ENCODE results near the gene SMARCA4.
"Not testable (repeated sequence)": the region's sequence is repeated elsewhere in the genome, so short reads cannot be mapped to it uniquely, and the experiment has no call there.

Gene SMARCA4

DNA sequence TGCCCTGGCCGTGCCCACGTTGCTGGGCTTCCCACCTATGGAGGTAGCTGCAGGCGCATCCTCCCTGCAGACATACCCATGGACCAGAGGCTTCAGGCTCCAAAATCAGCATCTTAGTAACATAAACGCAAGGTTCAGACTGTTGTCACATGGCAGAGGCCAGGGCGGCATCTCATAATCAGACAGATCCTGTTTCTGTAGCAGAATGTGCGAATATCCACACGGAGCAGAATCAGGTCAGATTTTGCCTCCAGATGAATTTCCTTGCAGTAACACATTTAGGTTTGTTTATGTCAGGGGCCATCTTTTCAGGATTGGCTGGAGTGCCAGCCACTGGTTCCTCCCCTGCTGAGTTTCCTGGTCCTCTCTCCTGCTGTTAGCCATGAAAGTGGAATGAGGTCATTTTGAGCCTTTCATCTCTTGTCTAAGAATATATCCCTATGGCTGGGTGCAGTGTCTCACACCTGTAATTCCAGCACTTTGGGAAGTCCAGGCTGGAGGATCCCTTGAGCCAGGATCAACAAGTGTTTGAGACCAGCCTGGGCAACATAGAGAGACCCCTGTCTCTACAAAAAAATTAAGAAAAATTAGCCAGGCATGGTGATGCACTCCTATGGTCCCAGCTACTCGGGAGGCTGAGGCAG is 20.5 kb downstream of the SMARCA4 start:
- no peak for DNase-seq

DNA sequence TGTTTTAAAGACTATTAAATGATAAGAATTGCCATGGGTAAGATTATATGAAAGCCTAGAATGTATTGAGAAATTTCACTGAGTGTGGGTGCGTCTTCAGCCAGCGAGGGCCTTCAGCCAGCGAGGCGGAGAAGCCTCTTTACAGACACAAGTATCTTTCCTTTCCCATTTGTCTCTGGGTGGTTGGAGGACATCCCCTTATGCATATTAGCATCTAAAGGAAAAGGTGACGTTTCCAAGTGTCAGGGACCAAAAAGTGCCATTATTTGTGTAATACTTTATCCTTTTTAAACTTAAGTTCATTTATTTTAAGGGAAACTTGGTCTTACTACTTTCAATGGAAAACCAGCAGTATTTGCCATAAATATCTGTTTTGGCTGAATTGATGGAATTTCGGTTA is 22.2 kb downstream of the SMARCA4 start:
- no peak for DNase-seq

DNA sequence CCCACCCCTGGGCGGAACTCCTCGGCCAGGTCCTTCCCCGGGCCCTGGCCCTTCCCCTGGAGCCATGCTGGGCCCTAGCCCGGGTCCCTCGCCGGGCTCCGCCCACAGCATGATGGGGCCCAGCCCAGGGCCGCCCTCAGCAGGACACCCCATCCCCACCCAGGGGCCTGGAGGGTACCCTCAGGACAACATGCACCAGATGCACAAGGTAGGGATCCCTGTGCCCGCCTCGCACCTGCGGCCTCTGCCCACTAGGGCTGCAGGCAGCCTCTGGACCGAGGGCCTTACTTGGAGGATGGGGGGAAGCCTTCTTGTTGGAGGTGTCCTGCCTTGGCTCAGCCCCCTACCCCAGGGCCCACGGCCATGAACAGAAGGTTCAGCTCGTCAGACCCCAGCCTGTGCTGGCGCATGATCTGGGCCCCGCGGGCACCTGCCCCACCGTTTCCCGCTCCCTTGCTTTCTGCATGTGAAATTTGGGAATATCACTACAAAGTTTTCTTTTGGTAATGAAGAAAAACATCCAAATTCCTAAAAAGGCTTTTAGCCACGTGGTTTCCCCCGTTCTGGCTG is 23.4 kb downstream of the SMARCA4 start:
- DNase-seq: no peak

DNA sequence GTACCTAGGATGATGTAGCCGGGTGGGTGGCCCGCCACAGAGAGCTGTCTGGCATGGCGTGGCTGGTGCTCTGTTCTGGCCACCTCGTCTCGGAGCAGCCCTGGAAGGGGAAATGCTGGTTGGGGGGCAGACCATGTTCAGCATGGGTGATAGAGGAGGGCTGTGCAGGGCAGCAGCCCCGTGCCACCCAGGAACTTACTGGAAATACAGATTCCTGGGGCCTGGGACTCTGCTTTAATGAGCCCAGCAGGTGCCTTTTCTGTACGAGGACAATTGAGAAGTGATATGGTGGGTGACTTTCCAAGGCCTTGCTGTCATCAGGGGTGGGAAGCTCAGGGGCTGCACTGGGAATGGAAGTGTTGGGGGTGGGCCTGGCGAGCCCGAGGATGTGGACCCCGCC is 24.7 kb downstream of the SMARCA4 start:
- no peak for DNase-seq

DNA sequence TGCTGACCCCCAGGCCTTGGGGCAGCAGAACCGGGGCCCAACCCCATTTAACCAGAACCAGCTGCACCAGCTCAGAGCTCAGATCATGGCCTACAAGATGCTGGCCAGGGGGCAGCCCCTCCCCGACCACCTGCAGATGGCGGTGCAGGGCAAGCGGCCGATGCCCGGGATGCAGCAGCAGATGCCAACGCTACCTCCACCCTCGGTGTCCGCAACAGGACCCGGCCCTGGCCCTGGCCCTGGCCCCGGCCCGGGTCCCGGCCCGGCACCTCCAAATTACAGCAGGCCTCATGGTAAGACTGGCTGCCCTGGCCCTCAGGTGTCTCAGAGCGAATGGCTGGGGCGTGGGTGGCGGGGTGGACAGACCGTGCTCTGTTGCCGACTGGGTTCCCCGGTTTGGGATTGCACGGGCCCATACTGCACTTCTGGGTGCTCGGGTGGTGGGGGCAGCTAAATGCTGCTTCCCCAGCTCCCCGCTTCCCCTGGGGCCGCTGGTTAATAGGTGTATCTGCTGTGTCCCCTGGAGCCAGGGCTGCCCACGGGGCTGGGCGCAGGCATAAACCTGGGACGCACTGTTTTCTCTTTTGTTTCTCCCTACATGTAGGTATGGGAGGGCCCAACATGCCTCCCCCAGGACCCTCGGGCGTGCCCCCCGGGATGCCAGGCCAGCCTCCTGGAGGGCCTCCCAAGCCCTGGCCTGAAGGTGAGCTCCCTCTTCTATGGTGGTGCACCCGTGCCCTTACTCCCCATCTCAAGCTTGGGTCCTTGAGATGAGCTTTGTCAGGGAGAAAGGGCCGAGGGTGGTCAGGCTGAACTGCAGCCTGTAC is 25.7 kb downstream of the SMARCA4 start:
- no peak for DNase-seq

DNA sequence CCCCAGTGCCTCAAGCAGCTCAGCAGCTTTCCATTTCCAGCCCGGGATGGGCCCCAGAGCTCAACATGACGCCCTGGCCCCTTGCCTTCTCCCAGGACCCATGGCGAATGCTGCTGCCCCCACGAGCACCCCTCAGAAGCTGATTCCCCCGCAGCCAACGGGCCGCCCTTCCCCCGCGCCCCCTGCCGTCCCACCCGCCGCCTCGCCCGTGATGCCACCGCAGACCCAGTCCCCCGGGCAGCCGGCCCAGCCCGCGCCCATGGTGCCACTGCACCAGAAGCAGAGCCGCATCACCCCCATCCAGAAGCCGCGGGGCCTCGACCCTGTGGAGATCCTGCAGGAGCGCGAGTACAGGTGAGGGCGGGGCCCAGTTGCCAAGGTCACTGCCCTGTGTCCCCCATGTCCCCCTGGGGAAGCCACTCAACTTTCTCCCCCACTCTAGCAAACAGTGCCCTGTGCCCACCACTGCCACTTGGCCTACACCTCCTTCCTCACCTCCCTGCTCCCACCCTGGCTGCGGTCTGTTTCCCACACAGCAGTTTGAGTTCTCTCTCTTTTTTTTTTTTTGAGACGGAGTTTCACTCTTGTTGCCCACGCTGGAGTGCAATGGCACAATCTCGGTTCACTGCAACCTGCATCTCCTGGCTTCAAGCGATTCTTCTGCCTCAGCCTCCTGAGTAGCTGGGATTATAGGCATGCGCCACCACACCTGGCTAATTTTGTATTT is 26.9 kb downstream of the SMARCA4 start:
- DNase-seq: no peak

DNA sequence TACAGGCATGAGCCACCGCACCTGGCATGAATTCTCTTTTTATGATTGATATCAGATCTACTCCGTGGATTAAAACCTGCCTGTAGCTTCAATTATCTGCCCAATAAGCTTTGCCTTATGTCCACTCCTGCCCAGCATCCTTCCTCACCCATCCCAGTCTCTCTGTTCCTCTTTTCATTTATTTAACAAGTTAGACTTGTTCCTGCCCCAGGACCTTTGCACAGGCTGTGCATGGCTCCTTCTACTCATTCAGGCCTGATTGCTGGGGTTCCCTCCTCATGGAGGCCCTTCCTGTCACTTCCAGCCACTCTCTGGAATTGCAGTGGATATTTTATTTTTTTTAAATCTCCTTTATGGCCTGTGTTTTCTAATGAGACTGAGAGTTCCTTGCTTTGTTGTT is 27.6 kb downstream of the SMARCA4 start:
- DNase-seq: no peak

DNA sequence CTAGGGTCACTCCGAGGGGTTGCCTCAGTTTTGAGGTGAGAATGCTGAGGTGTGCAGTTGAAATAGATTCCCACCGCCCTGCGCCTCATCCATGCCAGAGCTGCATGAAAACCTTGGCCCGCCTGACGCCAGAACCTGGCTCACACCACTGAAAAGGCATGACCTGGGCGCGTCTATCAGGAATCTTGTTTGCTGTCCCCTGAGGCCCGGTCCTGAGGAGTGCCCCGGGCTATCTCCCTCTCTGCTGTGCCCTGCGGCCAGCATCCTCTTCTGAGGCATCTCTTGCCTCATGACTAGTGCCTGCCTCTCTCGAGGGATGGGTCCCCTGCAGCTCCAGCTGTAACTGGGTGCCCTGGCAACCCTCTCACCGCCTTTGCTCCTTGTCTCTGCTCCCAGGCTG is 28.1 kb downstream of the SMARCA4 start:
- no peak for DNase-seq

DNA sequence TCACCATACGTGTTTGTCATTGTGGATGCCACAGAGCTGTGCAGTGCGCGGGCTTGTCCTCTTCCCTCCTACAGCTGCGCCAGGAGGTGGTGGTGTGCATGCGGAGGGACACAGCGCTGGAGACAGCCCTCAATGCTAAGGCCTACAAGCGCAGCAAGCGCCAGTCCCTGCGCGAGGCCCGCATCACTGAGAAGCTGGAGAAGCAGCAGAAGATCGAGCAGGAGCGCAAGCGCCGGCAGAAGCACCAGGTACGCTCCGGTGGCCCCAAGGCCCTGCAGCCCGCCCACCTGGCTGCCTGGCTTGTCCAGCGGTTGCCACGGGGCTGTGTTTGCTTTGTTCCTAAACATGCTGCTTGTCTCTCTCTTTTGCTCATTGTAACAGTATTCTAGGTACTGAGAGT is 30.2 kb downstream of the SMARCA4 start:
- no peak for DNase-seq

DNA sequence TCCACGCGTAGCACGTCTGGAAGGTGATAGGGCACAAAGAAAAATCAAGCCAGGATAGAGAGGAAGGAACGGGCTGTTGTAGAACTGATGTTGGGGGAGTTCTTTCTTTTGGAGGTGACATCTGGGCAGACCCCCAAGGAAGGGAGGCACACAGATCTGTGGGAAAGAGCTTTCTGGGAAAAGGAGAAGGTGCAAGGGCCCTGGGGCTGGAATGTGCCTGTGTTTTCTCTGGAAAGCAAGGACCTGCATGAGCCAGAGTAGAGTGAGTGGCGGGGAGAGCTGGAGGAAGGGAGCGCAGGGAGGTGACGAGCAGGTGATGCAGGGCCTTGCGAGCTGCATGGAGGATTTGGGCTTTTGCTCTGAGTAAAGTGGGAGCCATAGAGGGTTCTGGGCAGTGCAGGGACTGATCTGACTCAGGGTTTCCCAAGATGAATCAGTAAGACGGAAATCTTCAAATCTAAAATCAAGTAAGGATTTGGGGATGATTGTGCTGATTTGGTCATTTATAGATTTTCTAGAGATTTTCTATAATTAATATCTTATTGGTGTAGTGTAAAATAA is 30.8 kb downstream of the SMARCA4 start:
- DNase-seq: no peak

DNA sequence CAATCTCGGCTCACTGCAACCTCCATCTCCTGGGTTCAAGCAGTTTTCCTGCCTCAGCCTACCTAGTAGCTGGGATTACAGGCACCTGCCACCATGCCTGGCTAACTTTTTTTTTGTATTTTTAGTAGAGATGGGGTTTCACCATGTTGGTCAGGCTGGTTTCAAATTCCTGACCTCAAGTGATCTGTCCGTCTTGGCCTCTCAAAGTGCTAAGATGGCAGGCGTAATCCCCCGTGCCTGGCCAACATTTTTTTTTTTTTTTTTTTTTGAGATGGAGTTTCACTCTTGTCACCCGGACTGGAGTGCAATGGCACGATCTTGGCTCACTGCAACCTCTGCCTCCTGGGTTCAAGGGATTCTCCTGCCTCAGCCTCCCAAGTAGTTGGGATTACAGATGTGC is 31.3 kb downstream of the SMARCA4 start:
- DNase-seq: not testable (repeated sequence)

DNA sequence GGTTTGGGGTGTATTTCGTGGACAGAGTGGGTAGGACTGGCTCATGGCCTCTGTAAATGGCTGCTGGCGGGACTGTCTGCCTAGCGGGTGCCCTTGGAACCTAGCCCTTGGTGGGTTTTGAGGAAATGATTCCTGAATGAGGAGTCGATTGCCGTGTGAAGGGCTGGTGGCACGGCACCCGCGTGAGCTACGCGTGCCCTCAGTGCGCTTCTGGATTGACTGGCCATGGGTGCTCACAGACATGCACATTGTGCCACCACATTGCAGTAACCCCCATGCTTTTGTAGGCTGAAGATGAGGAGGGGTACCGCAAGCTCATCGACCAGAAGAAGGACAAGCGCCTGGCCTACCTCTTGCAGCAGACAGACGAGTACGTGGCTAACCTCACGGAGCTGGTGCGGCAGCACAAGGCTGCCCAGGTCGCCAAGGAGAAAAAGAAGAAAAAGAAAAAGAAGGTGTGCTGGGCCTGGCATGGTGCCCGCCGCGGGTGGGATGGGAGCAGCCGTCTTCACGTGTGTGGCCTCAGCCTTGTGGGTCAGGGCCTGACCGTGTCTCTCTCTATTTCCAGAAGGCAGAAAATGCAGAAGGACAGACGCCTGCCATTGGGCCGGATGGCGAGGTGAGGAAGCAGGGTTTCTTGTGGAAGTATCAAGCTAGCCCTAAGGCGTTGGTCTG is 35.2 kb downstream of the SMARCA4 start:
- DNase-seq: no peak

DNA sequence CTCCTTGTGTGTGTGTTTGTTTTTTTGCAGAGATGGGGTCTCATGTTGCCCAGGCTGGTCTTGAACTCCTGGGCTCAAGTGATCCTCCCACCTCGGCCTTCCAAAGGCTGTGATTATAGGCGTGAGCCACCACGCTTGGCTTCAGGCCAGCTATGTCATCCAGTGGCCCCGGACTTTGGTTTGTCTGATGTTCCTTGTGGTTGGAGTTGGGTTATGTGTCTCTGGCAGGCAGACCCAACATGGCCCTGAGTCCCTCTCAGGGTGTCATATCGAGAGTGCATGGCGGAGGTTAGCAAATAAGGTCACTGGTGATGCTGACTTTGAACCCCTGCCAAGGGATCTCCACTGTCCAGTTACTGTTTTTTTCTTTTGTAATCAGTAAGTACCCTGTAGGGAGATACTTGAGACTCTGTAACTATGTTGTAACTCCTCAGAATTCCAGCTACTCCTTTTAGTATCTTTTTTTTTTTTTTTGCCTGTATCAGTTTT is 37.3 kb downstream of the SMARCA4 start:
- no peak for DNase-seq

DNA sequence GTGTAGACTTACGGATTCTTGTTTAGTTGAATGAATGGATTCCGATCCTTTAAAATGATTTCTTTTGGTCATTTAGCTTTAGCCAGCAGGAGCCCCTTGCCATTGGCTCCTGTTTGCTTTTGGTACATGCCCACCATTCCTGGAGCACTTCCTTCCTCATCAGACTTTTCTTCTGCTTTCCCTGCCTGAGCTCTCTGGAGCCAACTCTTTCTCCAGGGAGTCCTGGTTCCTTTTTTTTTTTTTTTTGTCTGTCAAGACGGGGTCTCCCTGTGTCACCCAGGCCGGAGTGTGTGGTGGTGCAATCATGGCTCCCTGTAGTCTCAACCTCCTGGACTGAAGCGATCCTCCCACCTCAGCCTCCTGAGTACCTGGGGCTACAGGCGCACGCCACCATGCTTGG is 37.8 kb downstream of the SMARCA4 start:
- DNase-seq: no peak

DNA sequence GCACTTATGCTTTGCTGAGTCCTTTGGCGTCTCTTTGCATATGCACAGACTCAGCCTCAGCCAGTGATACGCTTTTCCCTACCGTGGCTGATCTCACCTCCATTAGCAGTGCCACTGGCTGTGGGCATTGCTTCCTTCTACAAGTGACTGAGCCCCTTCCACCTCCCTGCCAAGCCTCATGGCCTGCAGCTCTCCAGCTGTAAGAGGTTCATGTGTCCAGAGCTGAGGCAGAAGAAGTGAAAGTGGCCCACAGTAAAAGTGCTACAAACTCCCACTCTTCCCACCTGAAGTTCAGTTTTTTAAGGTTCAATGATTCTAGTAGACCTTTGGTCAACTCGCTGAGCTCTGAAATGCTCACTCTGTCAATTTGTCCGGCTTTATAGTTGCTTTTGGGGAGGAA is 44.7 kb downstream of the SMARCA4 start:
- DNase-seq: no peak

DNA sequence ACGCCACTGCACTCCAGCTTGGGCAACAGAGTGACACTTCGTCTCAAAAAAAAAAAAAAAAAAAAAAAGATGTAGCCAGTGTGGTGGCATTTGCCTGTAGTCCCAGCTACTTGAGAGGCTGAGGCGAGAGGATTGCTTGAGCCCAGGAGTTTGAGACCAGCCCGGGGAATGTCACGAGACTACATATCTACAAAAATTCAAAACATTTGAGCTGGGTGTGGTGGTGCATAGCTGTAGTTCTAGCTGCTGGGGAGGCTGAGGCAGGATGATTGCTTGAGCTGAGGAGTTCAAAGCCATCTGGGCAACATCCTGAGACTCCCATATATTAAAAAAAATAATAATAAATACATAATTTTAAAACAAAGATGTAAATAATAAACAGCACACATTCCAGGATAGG is 46.6 kb downstream of the SMARCA4 start:
- no peak for DNase-seq

DNA sequence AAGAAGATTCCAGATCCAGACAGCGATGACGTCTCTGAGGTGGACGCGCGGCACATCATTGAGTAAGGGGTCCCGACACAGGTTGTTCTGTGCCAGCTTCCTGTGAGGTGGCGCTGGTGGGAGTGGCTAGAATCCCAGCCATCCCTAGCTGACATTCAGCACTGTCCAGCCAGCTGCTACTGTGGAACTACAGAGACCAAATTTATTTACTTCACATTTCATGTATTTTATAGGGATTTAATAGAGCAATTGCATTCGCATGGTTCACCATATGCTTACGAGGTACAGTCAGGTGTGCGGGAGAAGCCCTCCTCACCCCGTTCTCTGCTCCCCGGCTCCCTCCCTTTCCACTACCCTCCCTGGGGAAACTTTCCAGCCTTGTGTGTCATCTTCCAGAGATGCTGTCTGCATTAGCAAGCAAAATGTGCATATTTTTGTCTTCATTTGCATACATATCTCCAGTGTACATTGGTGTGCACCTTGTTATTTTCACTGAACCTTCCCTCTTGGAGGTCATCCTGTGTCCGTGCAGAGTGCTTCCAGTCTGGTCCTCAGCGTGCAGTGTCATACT is 47.2 kb downstream of the SMARCA4 start:
- no peak for DNase-seq

DNA sequence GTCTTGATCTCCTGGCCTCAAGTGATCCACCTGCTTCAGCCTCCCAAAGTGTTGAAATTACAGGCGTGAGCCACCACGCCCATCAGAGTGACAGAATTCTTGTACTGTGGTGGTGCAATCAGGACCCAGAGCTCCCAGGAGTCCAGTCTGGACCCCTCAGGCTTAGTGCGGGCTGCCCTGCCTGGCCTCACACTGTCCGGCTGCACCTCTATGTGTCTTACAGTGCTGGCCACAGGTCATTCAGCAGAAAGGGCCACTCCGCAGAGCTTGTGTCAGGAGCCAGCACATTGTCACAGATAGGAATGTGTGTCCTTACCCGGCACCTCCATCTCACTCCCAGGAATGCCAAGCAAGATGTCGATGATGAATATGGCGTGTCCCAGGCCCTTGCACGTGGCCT is 49.2 kb downstream of the SMARCA4 start:
- DNase-seq: no peak

DNA sequence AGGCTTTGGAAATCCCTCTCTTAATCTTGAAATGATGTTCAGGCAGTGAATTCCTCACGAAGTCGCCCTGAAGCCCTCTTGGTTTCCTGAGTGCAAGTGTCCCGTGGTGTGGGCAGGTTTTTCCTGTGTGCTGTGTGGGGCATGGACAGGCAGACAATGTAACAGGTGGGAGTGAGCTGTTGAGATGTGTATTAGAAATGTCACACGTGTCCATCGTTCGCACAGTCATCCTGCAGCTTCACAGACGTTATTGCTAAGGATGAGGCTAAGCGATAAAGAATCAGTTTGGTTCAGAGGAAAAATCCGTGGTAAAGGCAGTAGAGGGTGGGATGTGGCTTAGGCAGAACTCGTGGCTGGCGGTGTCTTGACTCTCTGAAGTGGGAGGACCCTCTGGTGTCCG is 51.7 kb downstream of the SMARCA4 start:
- DNase-seq: no peak

DNA sequence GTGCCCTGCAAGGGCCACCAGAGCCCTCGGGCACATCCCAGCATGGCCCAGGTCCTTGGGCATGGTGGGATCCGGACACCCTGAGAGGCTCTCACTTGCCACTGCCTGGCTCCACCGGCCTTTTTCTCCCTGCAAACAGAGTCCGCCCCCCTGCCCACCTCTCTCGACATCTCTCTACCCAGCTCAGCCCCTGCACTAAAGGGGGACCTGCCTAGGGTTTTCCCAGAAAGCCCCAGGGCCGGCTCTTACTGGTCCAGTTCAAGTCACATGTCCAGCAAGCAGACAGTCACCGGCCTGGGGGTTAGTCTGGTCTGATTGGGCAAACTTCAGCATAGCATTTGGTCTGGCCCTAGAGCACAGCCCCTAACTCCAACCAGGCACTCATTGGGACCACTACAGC is 52.9 kb downstream of the SMARCA4 start:
- DNase-seq: no peak

DNA sequence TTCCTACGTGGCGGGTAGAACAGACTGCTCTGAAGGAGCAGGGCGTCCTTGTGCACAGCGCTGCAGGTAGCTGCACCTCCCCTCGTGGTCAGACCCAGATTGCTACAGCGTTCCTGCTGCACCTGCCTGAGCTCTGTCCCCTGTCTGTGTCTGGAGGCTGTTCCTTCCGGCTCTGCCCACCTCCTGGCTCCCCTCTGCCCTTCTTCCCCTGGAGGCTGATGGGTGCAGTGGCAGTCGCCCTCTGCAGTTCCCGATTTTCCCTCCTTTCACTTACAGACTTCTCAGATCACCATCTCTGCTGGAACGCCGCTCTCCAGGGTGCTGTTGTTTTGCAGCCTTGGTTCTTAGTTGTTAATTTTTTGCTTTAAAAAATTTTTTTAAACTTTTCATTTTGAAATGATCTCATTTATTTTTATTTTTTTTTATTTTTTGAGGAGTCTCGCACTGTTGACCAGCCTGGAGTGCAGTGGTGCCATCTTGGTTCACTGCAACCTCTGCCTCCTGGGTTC is 53.6 kb downstream of the SMARCA4 start:
- DNase-seq: no peak

DNA sequence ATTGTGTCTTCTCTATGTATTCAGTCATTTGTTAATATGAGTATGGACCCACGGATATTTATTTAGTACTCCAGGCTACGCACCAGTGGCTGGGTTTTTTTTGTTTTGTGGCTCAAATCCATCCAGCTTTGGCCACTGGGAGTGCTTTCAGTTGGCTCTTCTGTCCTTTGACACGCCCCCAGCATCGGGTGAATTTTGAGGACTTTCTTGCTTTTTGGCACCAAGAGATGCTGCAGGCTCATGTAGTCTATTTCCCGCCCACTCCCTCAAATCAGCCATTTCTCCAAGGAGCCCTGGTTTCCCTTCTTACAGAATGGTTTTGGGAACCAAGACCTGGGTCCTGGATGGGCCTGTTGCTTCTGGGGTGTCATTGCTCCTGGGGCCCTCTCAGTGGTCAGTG is 55.8 kb downstream of the SMARCA4 start:
- no peak for DNase-seq

Data from effector CD8-positive, alpha-beta T cell (primary cell).